ENCODE data around the gene NT5E.

GRCh38 chr6:85401186-85402021, 48.5 kb upstream of the NT5E start:
- TF ChIP-seq POLR2A (IDR thresholded peaks at IDR 0.05) (no peak), CTCF (IDR thresholded peaks at IDR 0.05) (no peak)
